Spleen (tissue), 7 donors: ENCODE results near the gene PAX5.

Source experiments
- CTCF ChIP-seq, 11 experiments: fragments of 200-600 bp in 7 of 11; fragments of 450-650 bp in 4 of 11; sonication (generic) in 4 of 11; IDR thresholded peaks in 8 of 11; conservative IDR thresholded peaks in 3 of 11; 1 replicate in 7 of 11; 2 replicates in 4 of 11; pipeline versions ENCODE4 v1.4.0 to v1.8.0; 2016 to 2021; ENCODE audit warnings: antibody characterized with exemption in 11 of 11, inconsistent platforms in 4 of 11, mild to moderate bottlenecking in 1 of 11
- POLR2A ChIP-seq, 3 donors: fragments of 450-650 bp; IDR thresholded peaks; one replicate each; pipeline ENCODE4 v1.5.1; 2017; ENCODE audit warnings: antibody characterized with exemption in 3 of 3, mild to moderate bottlenecking in 1 of 3
- POLR2AphosphoS5 ChIP-seq, 3 donors: sonication (generic); formaldehyde crosslinking; IDR thresholded peaks; one replicate each; pipeline ENCODE4 v1.5.1; 2017; ENCODE audit warnings: antibody characterized with exemption in 3 of 3
- donor health status: DM: no; HTN: no; CAD: no; lungs with moderate emphysema.
- donor health status: DM: no; HTN: no; CAD: no.
- donor health status: DM: no; HTN: no; CAD: no.

- TF ChIP-seq CTCF (IDR thresholded peaks at IDR 0.05 in 8 of 11, conservative IDR thresholded peaks at IDR 0.05 in 3 of 11) (no peak), POLR2A (IDR thresholded peaks at IDR 0.05) (no peak), POLR2AphosphoS5 (IDR thresholded peaks at IDR 0.05) (no peak)
Measured at GRCh38 chr9:37083654-37084053, 49.6 kb upstream of the PAX5 start.
